Lower leg skin (tissue), 3 donors: Measurements from ENCODE around the gene CDCA8.

Experiments
- CTCF ChIP-seq, 3 donors: fragments of 450-650 bp; IDR thresholded peaks; one replicate each; pipeline ENCODE4 v1.5.1; 2016; ENCODE audit warnings: antibody characterized with exemption in 3 of 3, mild to moderate bottlenecking in 3 of 3, moderate library complexity in 2 of 3
- POLR2A ChIP-seq, 2 donors: fragments of 450-650 bp; IDR thresholded peaks; one replicate each; pipeline ENCODE4 v1.6.1; 2016 to 2017; ENCODE audit warnings: antibody characterized with exemption in 2 of 2, mild to moderate bottlenecking in 1 of 2, moderate library complexity in 1 of 2

- TF ChIP-seq CTCF (IDR thresholded peaks at IDR 0.05) (no peak), POLR2A (IDR thresholded peaks at IDR 0.05) (no peak)
These were observed at the start of gene CDCA8 for GRCh38 chr1:37692078-37692833.
